ENCODE measurements around the gene NISCH. TPM values are rescaled to one million over a fixed set of nuclear protein-coding genes. Genes with fewer than 3 reads are reported as not detected.

The NISCH gene
- total and polyA plus RNA-seq, 2 of the 8 experiments (the other 6 are each of a cell fraction or from before 2014, with no cell fraction given) = 71.2 to 71.9 TPM

DNA sequence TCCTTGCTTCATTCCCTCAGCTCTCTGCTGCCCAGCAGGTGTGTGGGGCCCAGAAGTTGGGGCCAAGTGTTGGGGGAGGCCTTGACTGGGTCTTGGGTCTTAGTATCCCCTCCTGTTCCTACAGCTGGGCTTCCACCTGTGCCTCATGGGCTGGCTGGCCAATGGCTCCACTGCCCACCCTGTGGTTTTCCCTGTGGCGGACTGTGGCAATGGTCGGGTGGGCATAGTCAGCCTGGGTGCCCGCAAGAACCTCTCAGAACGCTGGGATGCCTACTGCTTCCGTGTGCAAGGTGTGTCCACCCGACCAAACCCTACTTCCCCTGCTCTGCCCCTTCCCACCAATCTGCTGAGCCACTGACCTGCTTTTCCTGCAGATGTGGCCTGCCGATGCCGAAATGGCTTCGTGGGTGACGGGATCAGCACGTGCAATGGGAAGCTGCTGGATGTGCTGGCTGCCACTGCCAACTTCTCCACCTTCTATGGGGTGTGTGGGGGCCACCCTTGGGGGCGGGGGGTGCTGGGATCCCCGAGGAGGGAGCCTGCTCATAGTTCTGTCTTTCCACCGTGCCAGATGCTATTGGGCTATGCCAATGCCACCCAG lies 67.3 kb downstream of the NISCH start (continued):
- TF ChIP-seq POLR2A (IDR thresholded peaks at IDR 0.05; ENCODE audit: control extremely low read depth in 1 of 2, low read depth in 2 of 2, low read length in 2 of 2) (no peak), MAFK (IDR thresholded peaks at IDR 0.05; ENCODE audit: low read depth, low read length) (no peak), SP1 (IDR thresholded peaks at IDR 0.05; ENCODE audit: low read depth, low read length) (no peak), KDM4A (IDR thresholded peaks at IDR 0.05; ENCODE audit: low read depth, low read length, severe bottlenecking) (no peak), TBP (IDR thresholded peaks at IDR 0.05; ENCODE audit: low read depth, low read length) (no peak)

Data from H1 (cell line).